Retinal pigment epithelial cell (primary cell): ENCODE data around the gene OPN1SW.

Experiments
- DNase-seq: peaks from one replicate; pipeline ENCODE4 v3.0.0-alpha.2; 2010; ENCODE audit warnings: low read depth
- H3K4me3 ChIP-seq: 2 replicates; pipeline ENCODE4 v1.5.1; 2011; ENCODE audit warnings: mild to moderate bottlenecking, low read length, control low read depth, moderate library complexity
- TF ChIP-seq, protein P1 (sequence below): conservative IDR thresholded peaks from 2 replicates; pipeline ENCODE4 v1.5.1; 2011; ENCODE audit warnings: low read depth, low read length, control low read depth, inconsistent platforms

OPN1SW gene

GRCh38 chr7:128788446-128789412, 13.1 kb upstream of the OPN1SW start:
- TF ChIP-seq, protein P1, sequence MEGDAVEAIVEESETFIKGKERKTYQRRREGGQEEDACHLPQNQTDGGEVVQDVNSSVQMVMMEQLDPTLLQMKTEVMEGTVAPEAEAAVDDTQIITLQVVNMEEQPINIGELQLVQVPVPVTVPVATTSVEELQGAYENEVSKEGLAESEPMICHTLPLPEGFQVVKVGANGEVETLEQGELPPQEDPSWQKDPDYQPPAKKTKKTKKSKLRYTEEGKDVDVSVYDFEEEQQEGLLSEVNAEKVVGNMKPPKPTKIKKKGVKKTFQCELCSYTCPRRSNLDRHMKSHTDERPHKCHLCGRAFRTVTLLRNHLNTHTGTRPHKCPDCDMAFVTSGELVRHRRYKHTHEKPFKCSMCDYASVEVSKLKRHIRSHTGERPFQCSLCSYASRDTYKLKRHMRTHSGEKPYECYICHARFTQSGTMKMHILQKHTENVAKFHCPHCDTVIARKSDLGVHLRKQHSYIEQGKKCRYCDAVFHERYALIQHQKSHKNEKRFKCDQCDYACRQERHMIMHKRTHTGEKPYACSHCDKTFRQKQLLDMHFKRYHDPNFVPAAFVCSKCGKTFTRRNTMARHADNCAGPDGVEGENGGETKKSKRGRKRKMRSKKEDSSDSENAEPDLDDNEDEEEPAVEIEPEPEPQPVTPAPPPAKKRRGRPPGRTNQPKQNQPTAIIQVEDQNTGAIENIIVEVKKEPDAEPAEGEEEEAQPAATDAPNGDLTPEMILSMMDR = no peak
- no peak for DNase-seq
- no peak overlapping the region for H3K4me3 ChIP-seq

DNA sequence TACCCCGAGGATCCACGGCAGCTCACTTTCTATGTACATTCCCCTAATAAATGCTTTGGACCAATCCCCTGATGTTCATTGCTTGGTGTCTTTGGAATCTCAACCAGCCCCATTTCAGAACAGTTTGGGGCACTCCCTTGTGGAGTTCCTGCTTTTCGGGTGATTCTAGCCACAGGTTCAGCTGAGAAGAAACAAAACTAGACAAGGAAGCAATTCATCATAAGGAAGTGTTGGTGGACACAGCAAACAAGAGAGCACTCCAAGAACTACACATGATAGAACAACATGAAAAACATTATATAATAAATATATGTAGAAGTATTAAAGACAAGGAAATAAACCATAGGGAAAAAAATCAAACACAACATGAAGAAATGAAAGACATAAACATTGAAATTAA, 10.1 kb upstream of the OPN1SW start:
- TF ChIP-seq, protein P1 = no peak
- H3K4me3 ChIP-seq = no peak overlapping the region
- no peak for DNase-seq

- TF ChIP-seq, protein P1 = no peak
- DNase-seq = no peak
- H3K4me3 ChIP-seq = no peak overlapping the region
These were observed 7.7 kb upstream of the OPN1SW start for GRCh38 chr7:128783143-128783861.

DNA sequence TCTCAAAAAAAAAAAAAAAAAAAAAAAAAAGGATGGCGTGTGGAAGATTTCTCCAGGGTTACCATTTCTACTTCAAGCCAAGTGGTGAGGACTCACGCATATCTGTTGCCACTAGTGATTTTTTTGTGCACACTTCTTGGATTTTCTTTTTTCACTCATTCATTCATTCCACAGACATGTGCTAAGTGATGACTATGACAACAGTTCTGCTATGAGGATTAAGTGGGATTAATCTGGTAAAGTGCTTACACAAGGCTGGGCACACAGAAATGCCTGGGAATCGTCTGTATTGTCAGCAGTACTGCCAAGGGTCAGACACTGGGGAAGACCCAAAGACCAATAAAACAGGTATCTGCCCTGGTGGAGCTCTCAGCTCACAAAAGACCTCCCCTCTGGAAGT, 6.3 kb upstream of the OPN1SW start:
- no peak overlapping the region for H3K4me3 ChIP-seq
- no peak for DNase-seq
- TF ChIP-seq, protein P1 = no peak

- TF ChIP-seq, protein P1 = no peak
- DNase-seq = no peak
- H3K4me3 ChIP-seq = no peak overlapping the region
These were observed 5.5 kb upstream of the OPN1SW start for GRCh38 chr7:128781126-128781525.

DNA sequence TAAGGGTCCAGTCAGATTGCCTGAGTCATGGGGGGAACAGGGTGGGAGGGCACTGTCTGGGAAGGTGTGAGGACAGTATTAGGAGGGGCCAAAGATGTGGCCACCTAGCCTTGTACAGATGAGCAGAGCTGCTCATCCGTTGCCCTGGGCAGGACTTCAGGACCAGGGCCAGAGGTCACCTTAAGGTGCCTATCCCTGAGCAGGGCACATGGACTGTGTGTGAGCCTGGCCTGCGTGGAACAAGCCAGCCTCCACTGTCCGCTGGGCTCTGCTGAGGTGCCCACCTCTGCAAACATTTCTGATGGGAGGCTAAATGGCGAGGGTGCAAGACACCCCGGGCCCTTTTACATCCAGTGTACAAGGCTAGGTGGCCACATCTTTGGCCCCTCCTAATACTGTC, 3.4 kb upstream of the OPN1SW start:
- TF ChIP-seq, protein P1 = no peak
- no peak overlapping the region for H3K4me3 ChIP-seq
- DNase-seq = no peak
